Mucosa of rectum (tissue), 2 donors: ENCODE results near the gene BRD7.

Source experiments
- H3K27ac ChIP-seq, 2 donors: one replicate each; pipeline ENCODE4 v1.7.0; 2013; ENCODE audit warnings: inconsistent platforms in 2 of 2, low read depth in 2 of 2, low read length in 2 of 2
- H3K27me3 ChIP-seq, 2 donors: one replicate each; pipeline ENCODE4 v1.7.0; 2013; ENCODE audit warnings: low read length in 2 of 2; ENCODE audit not compliant: control insufficient read depth in 2 of 2, insufficient read depth in 2 of 2
- H3K36me3 ChIP-seq, 2 donors: one replicate each; pipeline ENCODE4 v1.7.0; 2013; ENCODE audit warnings: low read length in 2 of 2; ENCODE audit not compliant: control insufficient read depth in 2 of 2, insufficient read depth in 2 of 2
- H3K4me1 ChIP-seq, 2 donors: one replicate each; pipeline ENCODE4 v1.7.0; 2013; ENCODE audit warnings: low read length in 2 of 2, mild to moderate bottlenecking in 1 of 2; ENCODE audit not compliant: control insufficient read depth in 2 of 2, insufficient read depth in 2 of 2
- H3K4me3 ChIP-seq, 2 donors: one replicate each; pipeline ENCODE4 v1.7.0; 2013; ENCODE audit warnings: low read length in 2 of 2
- H3K9ac ChIP-seq, 2 donors: one replicate each; pipeline ENCODE4 v1.7.0; 2013; ENCODE audit warnings: low read length in 2 of 2, low read depth in 1 of 2, mild to moderate bottlenecking in 1 of 2
- H3K9me3 ChIP-seq, 2 donors: one replicate each; pipeline ENCODE4 v1.7.0; 2013; ENCODE audit warnings: low read length in 2 of 2; ENCODE audit not compliant: control insufficient read depth in 2 of 2
- donor health status: healthy.
- donor health status: Normal muscosa, but diverticular disease.

Gene BRD7

GRCh38 chr16:50267651-50268050 lies 101.1 kb downstream of the BRD7 start:
- peaks cover 26 to 27% of the 10 kb centered on the region in 2 donors for H3K4me1 ChIP-seq
- no peak overlapping the region for H3K9ac ChIP-seq
- H3K4me3 ChIP-seq, result peak overlapping the region in 1 of 2 donors; percentile 69
- H3K27ac ChIP-seq, result peak overlapping the region in 1 of 2 donors; percentile 61
- no peaks in the 10 kb centered on the region for H3K9me3 ChIP-seq
- no peaks in the 10 kb centered on the region for H3K36me3 ChIP-seq
- no peaks in the 10 kb centered on the region for H3K27me3 ChIP-seq

- Histone ChIP-seq H3K9me3 (no peaks in the 10 kb centered on the region), H3K4me1 (peaks cover 26 to 27% of the 10 kb centered on the region in 2 donors), H3K36me3 (no peaks in the 10 kb centered on the region), H3K4me3 (peak overlapping the region; percentile 26 to 69), H3K27me3 (no peaks in the 10 kb centered on the region), H3K27ac (peak overlapping the region; percentile 61 to 80), H3K9ac (peak overlapping the region; percentile 56 to 75)
Observed at GRCh38 chr16:50267151-50267631, 101.6 kb downstream of the BRD7 start.

- H3K4me1 ChIP-seq, result peaks cover 27 to 31% of the 10 kb centered on the region in 2 donors
- H3K36me3 ChIP-seq, result no peaks in the 10 kb centered on the region
- H3K9ac ChIP-seq, result peak within 1 kb of the TSS; percentile 56 to 75
- no peaks in the 10 kb centered on the region for H3K9me3 ChIP-seq
- no peaks in the 10 kb centered on the region for H3K27me3 ChIP-seq
- peak within 1 kb of the TSS; percentile 61 to 69 for H3K4me3 ChIP-seq
- peak within 1 kb of the TSS; percentile 78 to 80 for H3K27ac ChIP-seq
Observed at GRCh38 chr16:50266337-50267091, 102.3 kb downstream of the BRD7 start, which contains the start of gene ADCY7. Gene ADCY7, plus strand, starts transcription at chr16:50266551. Its CDS starts 21,629 bp downstream, at chr16:50288180.
